Smooth muscle cell (in vitro differentiated cells): ENCODE data around the gene LMAN1L. TPM values are rescaled to one million over a fixed set of nuclear protein-coding genes. Genes with fewer than 3 reads are reported as not detected.

Source experiments
- DNase-seq: peaks from one replicate; lab custom pipeline; 2025; ENCODE audit not compliant: unreplicated experiment; lab: John Stamatoyannopoulos, UW
- H2AFZ ChIP-seq: fragments of 200-600 bp; sonication (generic); 2 replicates; pipeline ENCODE4 v1.6.0; 2016; ENCODE audit warnings: antibody characterized with exemption, low read depth, mild to moderate bottlenecking
- H3F3A ChIP-seq: fragments of 200-600 bp; sonication (generic); 2 replicates; pipeline ENCODE4 v1.6.0; 2017; ENCODE audit warnings: antibody characterized with exemption, low read depth
- H3K27ac ChIP-seq: fragments of 200-600 bp; sonication (generic); 2 replicates; pipeline ENCODE4 v1.5.1; 2016; ENCODE audit warnings: low read depth, mild to moderate bottlenecking
- H3K27me3 ChIP-seq: fragments of 200-600 bp; sonication (generic); 2 replicates; pipeline ENCODE4 v1.6.1; 2016; ENCODE audit warnings: low read depth, mild to moderate bottlenecking
- H3K36me3 ChIP-seq: fragments of 200-600 bp; sonication (generic); 2 replicates; pipeline ENCODE4 v1.5.1; 2016; ENCODE audit warnings: low read depth
- H3K4me1 ChIP-seq: fragments of 200-600 bp; sonication (generic); 2 replicates; pipeline ENCODE4 v1.5.1; 2016; ENCODE audit warnings: low read depth
- H3K4me2 ChIP-seq: fragments of 200-600 bp; sonication (generic); 2 replicates; pipeline ENCODE4 v1.6.0; 2016; ENCODE audit warnings: mild to moderate bottlenecking
- H3K4me3 ChIP-seq: fragments of 200-600 bp; sonication (generic); 2 replicates; pipeline ENCODE4 v1.5.1; 2016; ENCODE audit warnings: mild to moderate bottlenecking
- H3K79me2 ChIP-seq: fragments of 200-600 bp; sonication (generic); 2 replicates; pipeline ENCODE4 v1.6.0; 2016; ENCODE audit warnings: low read depth, mild to moderate bottlenecking
- H3K9ac ChIP-seq: fragments of 200-600 bp; sonication (generic); 2 replicates; pipeline ENCODE4 v1.6.0; 2016; ENCODE audit warnings: low read depth
- H3K9me3 ChIP-seq: fragments of 200-600 bp; sonication (generic); replicated peaks from 2 replicates; pipeline ENCODE4 v1.5.1; 2016; ENCODE audit warnings: low read depth
- H4K20me1 ChIP-seq: fragments of 200-600 bp; sonication (generic); 2 replicates; pipeline ENCODE4 v1.6.0; 2016; ENCODE audit warnings: low read depth
- WGBS: methylation state at CpG from one replicate; pipeline ENCODE4 v1.1.7; 2016; ENCODE audit warnings: low lambda C conversion rate; 5-methylcytosine and 5-hydroxymethylcytosine counted together
- polyA plus RNA-seq: library from polyadenylated mRNA; unstranded; fragments of >200 nt; fragmentation: Nextera tagmentation; extraction: Ambion mirVana; gene quantifications from 2 replicates; pipeline ENCODE4 v1.2.1, GENCODE V29; 2016
- total RNA-seq: library from RNA; depleted of rRNA; stranded (reverse); fragments of >200 nt; gene quantifications from 2 replicates; pipeline ENCODE4 v1.2.3, GENCODE V29; 2014
- TF ChIP-seq, protein P1 (sequence below): fragments of 200-600 bp; sonication (generic); IDR thresholded peaks from 2 replicates; pipeline ENCODE4 v1.5.1; 2017; ENCODE audit warnings: borderline replicate concordance, mild to moderate bottlenecking, antibody characterized with exemption; ENCODE audit not compliant: insufficient read depth, poor library complexity, severe bottlenecking

LMAN1L gene
- total and polyA plus RNA-seq, 2 experiments from 2014 or later, result not detected

DNA sequence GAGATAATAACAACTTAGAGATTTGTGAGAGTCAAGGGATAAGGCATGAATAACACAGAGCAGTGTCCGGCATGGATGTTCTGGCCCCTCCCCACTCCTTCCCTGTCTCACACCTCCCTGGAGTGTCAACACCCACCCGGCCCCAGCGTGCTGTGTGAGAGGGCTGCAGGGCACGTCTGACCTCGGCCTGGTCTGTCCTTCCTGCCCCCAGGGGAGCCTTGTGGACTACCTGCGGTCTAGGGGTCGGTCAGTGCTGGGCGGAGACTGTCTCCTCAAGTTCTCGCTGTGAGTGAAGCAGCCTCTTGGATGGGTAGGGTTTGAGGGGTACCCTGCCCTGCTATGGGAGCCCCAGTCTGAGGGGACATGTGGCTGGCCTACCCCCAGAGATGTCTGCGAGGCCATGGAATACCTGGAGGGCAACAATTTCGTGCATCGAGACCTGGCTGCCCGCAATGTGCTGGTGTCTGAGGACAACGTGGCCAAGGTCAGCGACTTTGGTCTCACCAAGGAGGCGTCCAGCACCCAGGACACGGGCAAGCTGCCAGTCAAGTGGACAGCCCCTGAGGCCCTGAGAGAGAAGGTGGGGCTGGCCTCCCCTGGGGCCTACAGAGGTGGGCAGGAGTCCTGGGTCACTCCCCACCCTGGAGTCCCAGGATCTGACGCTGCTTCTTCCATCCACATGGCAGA lies 11.2 kb upstream of the LMAN1L start:
- Histone ChIP-seq H3K36me3 (no peaks in the 10 kb centered on the region), H3K4me2 (no peak overlapping the region), H4K20me1 (peaks cover 28% of the 10 kb centered on the region), H2AFZ (no peak overlapping the region), H3K27me3 (no peaks in the 10 kb centered on the region), H3K9me3 (no peaks in the 10 kb centered on the region), H3K4me3 (no peak overlapping the region), H3K4me1 (no peaks in the 10 kb centered on the region), H3K27ac (no peak overlapping the region), H3F3A (no peaks in the 10 kb centered on the region), H3K79me2 (peaks cover 5% of the 10 kb centered on the region), H3K9ac (no peak overlapping the region)
- no peak for DNase-seq
- WGBS, result 97% methylated on average over 18 of the region's 18 CpGs
- TF ChIP-seq, protein P1, sequence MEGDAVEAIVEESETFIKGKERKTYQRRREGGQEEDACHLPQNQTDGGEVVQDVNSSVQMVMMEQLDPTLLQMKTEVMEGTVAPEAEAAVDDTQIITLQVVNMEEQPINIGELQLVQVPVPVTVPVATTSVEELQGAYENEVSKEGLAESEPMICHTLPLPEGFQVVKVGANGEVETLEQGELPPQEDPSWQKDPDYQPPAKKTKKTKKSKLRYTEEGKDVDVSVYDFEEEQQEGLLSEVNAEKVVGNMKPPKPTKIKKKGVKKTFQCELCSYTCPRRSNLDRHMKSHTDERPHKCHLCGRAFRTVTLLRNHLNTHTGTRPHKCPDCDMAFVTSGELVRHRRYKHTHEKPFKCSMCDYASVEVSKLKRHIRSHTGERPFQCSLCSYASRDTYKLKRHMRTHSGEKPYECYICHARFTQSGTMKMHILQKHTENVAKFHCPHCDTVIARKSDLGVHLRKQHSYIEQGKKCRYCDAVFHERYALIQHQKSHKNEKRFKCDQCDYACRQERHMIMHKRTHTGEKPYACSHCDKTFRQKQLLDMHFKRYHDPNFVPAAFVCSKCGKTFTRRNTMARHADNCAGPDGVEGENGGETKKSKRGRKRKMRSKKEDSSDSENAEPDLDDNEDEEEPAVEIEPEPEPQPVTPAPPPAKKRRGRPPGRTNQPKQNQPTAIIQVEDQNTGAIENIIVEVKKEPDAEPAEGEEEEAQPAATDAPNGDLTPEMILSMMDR, result no peak

DNA sequence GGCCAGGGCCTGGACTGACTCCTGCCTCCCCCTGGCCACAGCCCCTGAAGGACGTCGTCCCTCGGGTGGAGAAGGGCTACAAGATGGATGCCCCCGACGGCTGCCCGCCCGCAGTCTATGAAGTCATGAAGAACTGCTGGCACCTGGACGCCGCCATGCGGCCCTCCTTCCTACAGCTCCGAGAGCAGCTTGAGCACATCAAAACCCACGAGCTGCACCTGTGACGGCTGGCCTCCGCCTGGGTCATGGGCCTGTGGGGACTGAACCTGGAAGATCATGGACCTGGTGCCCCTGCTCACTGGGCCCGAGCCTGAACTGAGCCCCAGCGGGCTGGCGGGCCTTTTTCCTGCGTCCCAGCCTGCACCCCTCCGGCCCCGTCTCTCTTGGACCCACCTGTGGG lies 10.3 kb upstream of the LMAN1L start:
- H2AFZ ChIP-seq, result no peak overlapping the region
- DNase-seq, result no peak
- H4K20me1 ChIP-seq, result peaks cover 20% of the 10 kb centered on the region
- 97% methylated on average over 13 of the region's 20 CpGs for WGBS
- H3K27me3 ChIP-seq, result no peaks in the 10 kb centered on the region
- H3K27ac ChIP-seq, result no peak overlapping the region
- no peaks in the 10 kb centered on the region for H3K36me3 ChIP-seq
- H3K4me2 ChIP-seq, result no peak overlapping the region
- TF ChIP-seq, protein P1, result no peak
- no peak overlapping the region for H3K9ac ChIP-seq
- no peaks in the 10 kb centered on the region for H3K4me1 ChIP-seq
- no peaks in the 10 kb centered on the region for H3K79me2 ChIP-seq
- H3K4me3 ChIP-seq, result no peak overlapping the region
- no peaks in the 10 kb centered on the region for H3F3A ChIP-seq
- H3K9me3 ChIP-seq, result no peaks in the 10 kb centered on the region

DNA sequence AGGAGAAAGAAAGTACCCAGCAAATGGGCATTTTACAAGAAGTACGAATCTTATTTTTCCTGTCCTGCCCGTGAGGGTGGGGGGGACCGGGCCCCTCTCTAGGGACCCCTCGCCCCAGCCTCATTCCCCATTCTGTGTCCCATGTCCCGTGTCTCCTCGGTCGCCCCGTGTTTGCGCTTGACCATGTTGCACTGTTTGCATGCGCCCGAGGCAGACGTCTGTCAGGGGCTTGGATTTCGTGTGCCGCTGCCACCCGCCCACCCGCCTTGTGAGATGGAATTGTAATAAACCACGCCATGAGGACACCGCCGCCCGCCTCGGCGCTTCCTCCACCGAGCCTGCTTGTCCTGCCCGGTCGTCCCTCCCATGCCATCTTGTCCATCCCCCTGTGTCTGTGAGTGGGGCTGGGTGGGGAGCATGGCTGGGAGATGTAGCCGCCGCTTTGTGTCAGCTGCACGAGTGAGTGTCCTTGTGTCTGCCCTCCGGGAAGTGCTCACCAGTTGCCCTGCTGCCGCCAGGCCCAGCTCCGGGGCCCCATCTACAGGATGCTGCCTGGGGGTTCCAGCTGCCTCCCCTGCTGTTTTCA lies 9.7 kb upstream of the LMAN1L start:
- peaks cover 13% of the 10 kb centered on the region for H4K20me1 ChIP-seq
- H3K79me2 ChIP-seq, result no peaks in the 10 kb centered on the region
- TF ChIP-seq, protein P1, result no peak

DNA sequence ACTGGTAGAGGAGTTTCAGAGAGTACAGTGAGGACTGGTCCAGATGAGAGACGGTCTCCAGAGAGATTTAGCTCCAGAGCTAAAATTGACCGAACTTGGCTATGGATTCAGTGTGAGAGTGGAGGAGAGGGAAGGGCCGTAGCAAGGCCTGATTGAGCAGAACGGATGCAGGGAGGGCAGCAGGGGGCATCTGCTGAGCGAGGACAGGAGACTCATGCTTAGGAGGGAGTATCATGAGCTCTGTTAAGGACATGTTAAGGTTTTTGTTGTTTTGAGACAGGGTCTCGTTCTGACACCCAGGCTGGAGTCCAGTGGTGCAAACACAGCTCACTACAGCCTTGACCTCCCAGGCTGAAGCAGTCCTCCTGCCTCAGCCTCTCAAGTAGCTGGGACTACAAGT lies 7.7 kb upstream of the LMAN1L start:
- Histone ChIP-seq H3F3A (no peaks in the 10 kb centered on the region), H3K4me2 (no peak overlapping the region), H4K20me1 (peaks cover 5% of the 10 kb centered on the region), H3K4me1 (no peaks in the 10 kb centered on the region), H3K4me3 (no peak overlapping the region), H2AFZ (no peak overlapping the region), H3K9ac (no peak overlapping the region), H3K9me3 (no peaks in the 10 kb centered on the region), H3K79me2 (no peaks in the 10 kb centered on the region), H3K27me3 (no peaks in the 10 kb centered on the region), H3K27ac (no peak overlapping the region), H3K36me3 (no peaks in the 10 kb centered on the region)
- DNase-seq, result no peak
- 94% methylated on average over 6 of the region's 6 CpGs for WGBS
- TF ChIP-seq, protein P1, result no peak

More for the DNA sequence above, 9.7 kb upstream of the LMAN1L start:
- no peaks in the 10 kb centered on the region for H3F3A ChIP-seq
- WGBS, result 98% methylated on average over 31 of the region's 31 CpGs
- no peak overlapping the region for H2AFZ ChIP-seq
- no peaks in the 10 kb centered on the region for H3K27me3 ChIP-seq
- no peak for DNase-seq
- no peaks in the 10 kb centered on the region for H3K9me3 ChIP-seq
- H3K4me1 ChIP-seq, result no peaks in the 10 kb centered on the region
- no peak overlapping the region for H3K9ac ChIP-seq
- no peak overlapping the region for H3K4me3 ChIP-seq
- H3K36me3 ChIP-seq, result no peaks in the 10 kb centered on the region
- H3K4me2 ChIP-seq, result no peak overlapping the region
- no peak overlapping the region for H3K27ac ChIP-seq
